Measurements from ENCODE around the gene IGFL1.
"Not testable (repeated sequence)": the region's sequence is repeated elsewhere in the genome, so short reads cannot be mapped to it uniquely, and the experiment has no call there.

Gene IGFL1

DNA sequence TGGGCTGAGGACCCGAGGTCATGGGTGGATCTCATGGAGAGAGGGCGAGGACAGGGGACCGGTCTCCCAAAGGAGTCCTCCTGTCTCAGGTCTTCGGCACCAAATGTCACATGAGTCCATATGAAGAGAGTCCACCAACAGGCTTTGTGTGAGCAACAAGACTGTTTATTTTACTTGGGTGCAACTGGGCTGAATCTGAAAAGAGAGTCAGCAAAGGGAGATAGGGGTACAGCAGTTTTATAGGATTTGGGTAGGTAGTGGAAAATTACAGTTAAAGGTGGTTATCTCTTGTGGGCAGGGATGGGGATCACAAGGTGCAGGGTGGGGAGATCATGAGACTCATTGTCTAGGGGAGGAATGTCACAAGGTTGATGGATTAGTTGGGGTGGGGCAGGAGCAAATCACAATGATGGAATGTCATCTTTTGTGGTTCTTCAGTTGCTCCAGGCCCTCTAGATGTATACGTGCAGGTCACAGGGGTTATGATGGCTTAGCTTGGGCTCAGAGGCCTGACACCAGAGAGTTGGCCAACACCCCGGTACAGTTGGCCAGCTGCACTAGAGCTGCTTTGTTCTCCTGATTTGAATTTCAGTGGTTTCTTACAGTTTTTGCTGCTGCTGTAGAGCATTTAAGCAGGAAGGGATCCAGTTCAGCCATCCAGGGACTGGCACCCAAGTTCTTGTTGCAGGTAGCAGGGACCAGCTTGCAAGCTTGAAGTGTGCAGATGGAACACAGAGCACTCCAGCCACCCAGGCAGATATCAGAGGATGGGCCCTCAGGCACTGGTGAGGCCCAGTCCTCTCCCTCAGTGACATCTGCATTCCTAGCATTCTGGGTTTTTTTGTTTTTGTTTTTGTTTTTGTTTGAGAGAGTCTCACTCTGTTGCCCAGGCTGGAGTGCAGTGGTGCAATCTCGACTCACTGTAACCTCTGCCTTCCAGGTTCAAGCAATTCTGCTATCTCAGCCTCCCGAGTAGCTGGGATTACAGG is 26.4 kb upstream of the IGFL1 start:
- DNase-seq: peak; percentile 60

DNA sequence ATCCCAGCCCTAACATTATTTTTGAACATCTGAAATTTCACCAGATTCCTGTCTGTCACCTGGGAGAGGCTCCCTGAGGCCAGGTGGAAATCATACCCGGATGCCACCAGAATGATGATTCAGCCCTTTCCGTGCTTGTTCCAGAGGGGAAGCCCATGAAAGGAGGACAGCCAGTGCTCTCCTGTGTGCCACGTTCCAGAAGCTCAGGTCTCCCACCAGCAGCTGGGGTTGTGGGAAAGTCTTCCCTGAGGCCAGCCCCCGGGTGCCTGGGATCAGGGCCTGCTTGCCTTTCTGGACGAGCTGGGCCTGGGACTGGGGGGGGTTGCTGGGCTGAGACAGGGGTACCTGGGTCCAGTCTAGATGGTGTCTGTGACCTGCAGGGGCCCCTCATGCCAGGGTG is 25.5 kb upstream of the IGFL1 start:
- no peak for DNase-seq

DNA sequence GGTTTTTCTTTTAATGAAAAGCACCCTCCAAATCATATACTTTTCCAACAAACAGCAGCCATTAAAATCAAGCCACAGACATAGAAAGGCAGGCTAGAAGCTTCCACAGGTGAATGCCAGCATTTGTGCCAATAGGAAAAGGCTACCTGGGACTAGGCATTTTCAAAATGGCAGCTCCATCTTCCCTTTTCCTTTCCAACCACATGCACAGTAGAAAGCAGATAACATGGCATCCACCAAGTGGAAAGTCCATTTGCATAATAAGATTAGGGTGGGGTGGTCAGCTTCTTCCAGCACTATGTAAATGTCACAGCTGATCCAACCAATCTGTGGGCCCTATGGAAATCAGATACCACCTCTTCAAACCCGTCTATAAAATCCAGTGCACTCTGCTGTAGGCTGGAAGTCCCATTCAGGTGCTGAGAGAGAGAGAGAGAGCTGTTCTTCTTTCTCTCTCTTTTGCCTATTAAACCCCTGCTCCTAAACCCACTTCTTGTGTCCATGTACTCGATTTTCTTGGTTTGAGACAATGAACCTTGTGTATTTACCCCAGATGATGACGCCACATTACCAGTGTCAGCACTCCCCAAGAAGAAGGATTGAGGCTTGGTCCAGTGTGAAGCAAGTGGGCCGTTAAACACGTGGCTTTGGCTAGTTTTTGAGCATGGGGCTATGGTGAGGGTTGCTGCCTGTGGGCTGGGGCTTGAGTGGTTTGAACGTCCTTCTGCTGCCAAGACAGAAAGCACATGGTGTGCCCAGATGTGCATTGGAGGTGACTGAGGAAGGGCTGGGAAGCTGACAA is 24.2 kb upstream of the IGFL1 start:
- peak; percentile 24 for DNase-seq

DNA sequence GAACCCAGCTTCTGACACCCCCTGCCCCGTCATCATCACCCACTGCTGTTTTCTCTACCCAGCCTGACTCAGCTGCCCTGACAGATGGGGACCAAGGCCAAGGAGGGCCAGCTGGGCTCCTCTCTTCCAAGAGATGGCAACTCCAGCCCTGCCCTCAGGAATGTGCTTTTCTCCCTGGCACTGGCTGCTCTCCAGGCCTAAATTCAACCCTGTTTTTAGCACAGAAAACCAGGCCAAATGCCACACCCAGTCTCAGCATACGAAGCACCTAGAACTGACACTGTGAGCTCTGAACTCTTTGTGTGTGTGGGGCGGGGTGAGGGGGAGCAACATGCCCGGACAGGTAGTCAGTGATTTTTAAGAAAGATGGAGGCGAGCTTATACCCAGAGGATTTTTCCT is 23.4 kb upstream of the IGFL1 start:
- DNase-seq: no peak

DNA sequence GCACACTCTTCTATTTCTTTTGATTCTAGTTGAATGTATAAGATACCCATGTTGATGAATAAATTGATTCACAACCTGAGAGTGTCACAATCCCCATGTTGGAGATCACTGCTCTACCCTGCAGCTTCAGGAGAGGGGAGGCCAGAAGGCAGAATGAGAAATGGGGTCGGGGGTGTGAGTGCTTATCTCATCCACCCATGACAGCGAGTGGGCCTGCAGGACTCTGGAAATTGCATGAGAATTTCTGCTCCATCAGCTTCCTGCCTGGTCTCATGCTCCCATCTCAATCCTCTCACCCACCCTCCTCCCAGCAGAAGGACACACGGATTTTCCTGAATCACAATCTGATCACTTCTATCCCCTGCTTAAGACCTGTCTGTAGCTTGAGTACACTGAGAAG is 22.9 kb upstream of the IGFL1 start:
- DNase-seq: no peak

DNA sequence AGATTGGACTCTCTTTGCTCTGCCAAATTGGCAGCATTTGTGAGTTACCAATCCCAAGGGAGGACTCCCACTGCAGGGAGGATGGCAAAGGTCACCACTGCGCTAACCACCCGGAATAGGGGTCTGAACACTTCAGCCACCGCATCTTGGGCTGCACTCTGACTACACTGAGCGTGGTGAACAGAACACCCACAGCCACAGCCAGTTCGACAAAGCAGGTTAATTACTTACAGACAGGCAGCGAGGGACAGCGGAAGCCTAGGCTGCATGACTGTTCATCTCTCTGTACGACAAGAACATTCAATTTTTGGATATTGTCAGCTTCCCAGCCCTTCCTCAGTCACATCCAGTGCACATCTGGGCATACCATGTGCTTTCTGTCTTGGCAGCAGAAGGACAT is 21.7 kb upstream of the IGFL1 start:
- DNase-seq: not testable (repeated sequence)

DNA sequence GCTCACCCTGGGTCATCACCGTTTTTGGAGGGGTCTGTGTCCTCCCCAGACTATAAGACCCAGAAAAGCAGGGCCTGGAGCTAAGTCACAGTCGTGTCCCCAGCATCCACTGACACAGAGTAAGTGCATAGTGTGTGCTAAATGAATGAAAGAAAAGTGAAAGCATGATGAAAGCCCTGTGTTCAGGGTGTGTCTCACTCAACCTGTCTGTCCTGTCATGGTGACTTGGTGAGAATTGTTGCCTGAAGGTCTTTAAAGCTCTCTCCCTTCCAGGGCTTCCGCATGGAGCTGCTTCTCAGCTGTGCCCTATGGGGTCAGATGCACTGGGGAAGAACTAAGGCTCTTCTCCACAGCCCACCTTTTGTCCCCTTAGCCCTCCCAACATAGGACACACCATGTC is 20.5 kb upstream of the IGFL1 start:
- peak; percentile 23 for DNase-seq

DNA sequence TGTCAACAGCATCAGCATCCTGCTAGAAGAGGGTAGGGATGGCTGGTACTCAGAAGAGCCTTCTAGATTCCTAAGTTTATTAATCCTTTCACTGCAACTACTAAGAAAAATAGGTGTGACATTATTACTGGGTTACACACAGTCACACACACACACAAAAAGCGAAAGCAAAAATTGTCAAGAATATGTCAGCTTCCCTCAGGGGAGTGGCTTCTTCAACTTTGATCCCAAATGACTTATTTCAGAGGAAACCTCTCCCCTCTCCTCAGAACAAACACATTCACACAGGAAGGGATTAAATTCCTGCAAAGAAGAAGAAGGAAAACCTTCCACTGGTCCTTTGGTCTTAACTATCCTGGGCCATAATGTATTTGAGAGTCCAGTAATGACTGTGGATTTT is 20.1 kb upstream of the IGFL1 start:
- DNase-seq: no peak

DNA sequence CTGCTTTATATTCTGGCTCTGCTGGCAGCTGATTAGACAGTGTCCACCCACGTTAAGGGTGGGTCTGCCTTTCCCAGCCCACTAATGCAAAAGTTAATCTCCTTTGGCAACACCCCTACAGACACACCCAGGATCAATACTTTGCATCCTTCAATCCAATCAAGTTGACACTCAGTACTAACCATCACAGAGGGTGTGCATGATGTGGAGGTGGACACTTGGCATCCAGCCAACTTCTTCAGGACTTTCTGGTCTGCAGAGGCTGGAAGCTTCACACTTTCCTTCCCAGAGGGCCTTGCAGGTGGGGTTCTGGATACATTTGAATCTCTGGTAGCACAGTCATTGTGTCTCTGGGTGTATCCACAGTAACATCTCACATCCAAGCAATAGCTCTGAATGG is 18.9 kb upstream of the IGFL1 start:
- DNase-seq: peak; percentile 58

DNA sequence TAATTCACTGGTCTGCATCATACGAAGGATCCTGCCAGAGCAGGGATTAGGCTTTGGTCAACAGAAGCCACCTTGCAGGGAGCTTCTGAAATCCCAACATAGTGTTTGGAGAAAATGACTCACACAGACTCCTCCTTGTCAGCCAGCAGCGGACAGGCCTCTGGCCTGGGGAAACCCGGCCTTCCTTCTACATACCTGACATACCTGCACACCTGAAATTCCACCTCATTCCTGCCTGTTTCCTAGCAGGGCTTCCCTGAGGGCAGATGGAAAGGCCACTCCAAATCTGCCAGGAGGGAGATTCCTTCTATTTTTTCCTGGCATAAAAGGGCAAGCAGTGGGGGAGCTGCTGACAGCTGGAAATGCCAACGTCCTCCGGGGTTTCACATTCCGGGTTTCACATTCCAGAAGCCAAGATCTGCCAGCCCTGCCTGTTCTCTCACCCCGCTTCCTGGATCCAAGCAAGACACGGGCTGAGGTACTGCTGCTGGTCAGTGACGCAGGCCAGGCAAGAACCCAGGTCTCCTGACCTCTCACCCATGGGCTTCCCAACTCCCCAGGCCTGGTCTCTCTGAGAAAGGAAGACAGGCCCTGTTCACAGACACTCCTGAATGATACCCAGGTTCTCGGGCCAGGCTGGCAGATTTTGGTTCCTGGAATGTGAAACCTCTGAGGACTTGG is 18.2 kb upstream of the IGFL1 start:
- DNase-seq: no peak

DNA sequence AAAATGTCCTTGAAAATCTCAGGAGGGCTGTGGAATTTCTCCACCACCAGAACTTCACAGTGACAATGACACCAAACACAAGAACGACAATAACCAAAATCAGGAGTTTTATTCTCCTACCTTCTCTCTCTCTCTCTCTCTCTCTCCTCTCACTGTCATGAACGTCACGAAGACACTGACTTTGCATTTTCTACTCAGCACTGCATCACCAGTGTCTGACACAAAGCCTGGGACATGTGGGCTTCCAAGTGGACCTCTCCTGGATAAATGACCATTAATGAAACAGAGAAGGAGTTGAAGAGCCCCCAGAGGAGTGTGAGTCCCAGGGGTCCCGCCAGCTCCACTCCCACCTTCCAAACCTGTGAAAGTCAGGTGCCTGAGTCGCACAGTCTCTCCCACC is 16.9 kb upstream of the IGFL1 start:
- not testable (repeated sequence) for DNase-seq

DNA sequence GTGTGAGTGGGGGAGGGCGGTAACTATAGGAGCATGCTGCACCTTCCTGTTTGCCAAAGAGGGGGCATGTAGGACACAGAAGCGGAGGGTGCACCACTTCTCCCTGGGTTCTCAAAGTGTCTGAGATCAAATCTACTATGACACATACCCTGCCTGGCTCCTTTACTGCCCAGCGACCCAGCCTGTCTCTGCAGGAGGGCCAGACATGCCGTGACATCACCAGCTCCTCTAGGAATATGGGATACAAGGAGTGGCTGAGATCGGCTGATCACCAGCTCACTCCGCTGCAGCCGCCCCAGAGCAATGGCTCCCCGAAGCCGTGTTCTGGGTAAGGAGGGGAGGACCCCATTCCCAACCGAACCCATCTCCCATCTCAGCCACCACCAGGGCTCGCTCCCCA is 16.4 kb upstream of the IGFL1 start:
- no peak for DNase-seq

DNA sequence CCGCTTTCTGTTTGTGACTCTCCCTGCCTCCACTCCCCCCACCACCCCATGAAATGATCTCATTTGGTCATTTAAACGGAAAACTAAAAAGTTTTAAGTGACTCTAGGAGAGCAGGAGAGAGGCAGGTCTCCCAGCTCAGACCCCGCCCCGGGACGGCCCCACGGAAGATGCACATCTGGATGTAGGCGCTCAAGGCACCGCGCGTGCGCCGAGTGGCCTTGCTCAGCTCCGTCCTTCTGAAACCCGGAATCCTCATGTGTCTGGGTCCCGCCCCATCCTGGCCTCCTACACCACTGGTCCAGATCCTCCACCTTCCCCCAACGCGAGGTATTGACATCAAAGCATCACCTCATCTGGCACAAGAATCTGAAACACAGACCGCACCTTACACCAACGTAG is 15.7 kb upstream of the IGFL1 start:
- no peak for DNase-seq

DNA sequence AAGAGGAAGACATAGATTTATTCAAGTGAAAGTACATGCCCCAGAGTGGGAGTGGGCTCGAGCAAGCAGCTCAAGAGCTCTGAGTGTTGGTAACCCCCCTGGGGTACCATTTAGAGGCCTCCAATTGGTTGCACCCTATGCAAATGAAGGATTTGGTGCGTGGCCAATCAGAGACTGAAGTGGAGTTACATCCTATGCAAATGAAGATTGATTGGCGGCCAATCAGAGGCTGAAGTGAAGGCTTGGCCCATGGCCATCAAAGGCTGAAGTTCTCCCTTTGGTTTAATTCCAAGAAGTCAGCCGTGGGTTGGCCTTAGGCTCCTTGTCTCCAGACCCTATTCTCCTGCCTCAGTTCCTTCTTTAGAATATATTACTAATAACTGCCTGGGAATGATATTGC is 12.9 kb upstream of the IGFL1 start:
- DNase-seq: no peak

DNA sequence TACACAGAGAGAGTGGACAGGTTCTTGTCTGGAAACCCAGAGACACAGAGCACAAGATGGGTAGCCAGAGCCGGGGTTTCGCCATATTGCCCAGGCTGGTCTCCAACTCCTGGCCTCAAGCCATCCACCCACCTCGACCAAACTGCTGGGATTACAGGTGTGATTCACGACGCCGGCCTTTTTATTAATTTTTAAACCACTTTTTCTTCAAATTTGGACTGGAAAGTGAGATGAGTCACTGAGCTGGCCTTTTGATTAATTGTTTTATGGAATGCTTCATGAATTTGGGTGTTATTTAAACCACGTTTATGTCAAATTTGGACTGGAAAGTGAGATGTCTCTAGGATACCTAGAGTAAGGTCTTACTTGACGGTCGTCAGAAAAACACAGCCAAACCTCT is 12.1 kb upstream of the IGFL1 start:
- no peak for DNase-seq

DNA sequence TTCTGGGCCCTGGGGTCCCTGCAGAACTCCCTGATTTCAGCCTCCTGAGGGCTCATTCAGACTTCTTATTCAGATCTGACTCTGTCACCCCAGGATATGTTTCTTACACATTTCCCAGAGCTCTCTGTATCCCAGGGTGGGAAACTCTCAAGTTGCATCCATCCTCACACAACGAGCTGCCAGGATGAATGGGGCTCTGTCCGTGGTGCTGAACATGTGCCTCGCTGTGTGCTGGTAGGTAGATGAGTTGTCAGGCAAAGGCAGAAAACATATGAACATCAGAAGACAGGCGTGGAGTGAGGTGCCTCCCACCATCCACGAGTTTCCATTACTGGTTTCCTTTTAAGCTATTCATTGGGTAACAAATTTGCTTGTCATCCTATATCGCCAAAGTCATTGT is 11.4 kb upstream of the IGFL1 start:
- peak; percentile 81 for DNase-seq

DNA sequence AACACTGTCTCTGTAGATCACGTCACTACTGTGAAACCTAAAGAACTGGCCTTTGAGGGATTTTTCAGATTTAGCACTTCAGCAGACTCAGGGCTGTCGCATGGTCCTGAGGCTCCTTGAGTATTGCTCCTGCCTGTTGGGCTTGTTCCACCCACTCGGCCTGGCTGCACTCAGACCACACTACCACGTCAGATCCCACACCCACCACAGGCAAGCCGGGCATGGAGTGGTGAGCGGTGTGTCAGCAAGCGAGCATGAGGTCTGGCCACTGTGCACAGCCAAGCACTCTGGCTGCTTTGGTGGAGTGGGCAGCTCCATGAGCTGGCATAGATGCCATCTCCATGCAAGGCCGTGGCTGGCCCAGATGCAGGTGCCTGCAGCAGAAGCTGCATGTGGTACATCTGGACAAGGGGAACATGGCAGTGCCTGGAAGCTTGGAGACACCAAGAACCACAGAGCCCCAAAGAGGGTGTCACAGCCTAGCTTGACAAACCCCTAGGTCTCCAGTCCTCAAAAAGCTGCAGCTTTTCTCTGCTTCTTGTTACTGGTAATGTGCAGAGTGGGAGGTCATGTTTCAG is 9.4 kb upstream of the IGFL1 start:
- DNase-seq: no peak

DNA sequence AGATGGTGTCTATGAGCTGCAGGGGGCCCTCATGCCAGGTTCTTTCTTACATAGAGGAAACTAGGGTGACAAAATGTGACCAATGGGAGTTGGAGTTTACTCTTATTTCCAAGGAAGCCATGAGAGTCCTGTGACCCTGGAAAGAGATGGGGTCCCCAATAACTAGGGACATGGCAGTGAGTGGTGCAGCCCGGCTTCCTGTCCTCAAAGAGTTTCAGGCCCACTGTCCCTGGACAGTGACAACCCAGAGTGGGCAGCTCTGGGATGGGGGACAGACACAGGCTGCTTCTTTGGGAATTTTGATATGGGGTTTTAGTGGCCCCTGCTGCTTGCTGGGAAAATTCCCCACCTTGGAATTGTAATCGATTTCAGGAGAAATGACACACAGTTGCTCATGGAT is 8.4 kb upstream of the IGFL1 start:
- DNase-seq: no peak

DNA sequence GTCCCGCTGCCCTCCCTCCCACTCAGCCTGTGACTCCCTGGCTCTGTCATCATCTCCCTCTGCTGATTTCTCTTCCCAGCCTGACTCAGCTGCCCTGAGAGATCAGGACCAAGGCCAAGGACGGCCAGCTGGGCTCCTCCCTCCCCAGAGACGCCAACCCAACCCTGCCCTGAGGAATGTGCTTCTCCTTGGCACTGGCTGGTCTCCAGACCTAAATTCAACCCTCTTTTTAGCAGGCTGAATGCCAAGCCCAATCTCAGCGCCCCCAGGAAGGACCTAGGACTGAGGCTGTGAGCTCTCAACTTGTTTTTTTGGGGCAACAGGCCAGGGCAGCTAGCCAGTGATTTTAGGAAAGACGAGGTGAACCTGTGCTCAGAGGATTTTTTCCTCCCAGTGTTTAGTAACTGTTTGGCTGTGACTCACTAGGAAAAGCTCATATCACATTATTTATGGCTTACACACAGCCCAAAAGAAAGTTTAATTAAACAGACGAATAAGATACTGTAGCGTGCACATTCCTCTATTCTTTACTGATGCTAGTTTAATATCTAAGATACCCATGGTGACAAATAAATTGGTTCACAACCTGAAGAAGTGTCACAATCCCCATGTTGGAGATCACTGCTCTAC is 7.4 kb upstream of the IGFL1 start:
- DNase-seq: no peak

DNA sequence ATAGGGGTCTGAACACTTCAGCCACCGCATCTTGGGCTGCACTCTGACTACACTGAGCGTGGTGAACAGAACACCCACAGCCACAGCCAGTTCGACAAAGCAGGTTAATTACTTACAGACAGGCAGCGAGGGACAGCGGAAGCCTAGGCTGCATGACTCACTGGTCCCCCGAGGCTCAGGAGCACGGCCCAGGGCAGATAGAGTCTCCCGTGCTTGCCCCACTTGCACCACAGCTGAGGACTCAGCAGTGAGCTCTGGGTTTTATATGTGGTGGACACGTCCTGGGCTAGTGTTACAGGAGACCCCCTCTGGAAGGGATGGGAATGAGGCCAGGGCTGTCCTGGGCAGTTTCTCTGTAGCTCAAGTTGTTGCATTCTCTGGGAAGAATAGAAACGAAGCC is 5.8 kb upstream of the IGFL1 start:
- not testable (repeated sequence) for DNase-seq

DNA sequence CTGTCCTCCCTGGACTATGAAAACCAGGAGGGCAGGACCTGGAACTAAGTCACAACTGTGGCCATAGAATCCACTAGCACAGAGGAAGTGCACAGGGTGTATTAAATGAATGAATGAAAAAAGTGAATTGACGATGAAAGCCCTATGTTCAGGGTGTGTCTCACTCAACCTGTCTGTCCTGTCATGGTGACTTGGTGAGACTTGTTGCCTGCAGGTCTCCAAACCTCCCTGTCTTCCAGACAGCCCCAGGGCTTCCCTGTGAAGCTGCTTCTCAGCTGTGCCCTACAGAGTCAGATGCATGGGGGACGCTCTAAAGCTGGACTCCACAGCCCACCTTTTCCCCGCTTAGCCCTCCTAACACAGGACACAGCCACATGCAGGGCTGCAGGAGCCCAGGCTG is 4.8 kb upstream of the IGFL1 start:
- no peak for DNase-seq

DNA sequence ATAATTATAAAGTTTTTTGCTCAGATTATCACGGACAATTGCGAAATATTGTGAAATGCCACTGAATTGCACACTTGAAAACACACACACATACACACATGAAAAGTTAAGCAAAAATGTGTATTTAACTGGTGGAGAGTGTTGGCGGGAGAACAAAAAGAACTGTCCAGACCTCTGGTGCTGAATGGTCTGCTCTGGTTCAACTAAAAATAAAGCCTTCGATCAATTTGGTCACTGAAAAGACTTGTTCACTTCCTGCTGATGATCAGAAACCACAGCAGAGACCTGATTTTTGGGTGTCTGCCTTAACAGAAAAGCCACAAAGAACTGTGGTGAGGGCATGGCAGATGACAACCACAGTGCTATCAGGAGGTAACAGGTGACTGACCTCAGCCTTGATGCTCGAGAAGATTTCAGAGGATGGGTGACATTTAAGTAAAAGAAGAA is 4.0 kb upstream of the IGFL1 start:
- DNase-seq: peak; percentile 74
